BJ (cell line): ENCODE results near the gene ZNF256. TPM values are rescaled to one million over a fixed set of nuclear protein-coding genes. Genes with fewer than 3 reads are reported as not detected.
"Not testable (repeated sequence)": the region's sequence is repeated elsewhere in the genome, so short reads cannot be mapped to it uniquely, and the experiment has no call there.

Experiments used
- CTCF ChIA-PET: fragments of 350-600 bp; formaldehyde crosslinking; extraction: SDS; loops from one replicate; lab custom pipeline; 2021; ENCODE audit warnings: antibody characterized with exemption, inconsistent platforms; lab: Yijun Ruan, JAX
- POLR2A ChIA-PET: fragments of 300-600 bp; sonication (Branson Sonifier 250); formaldehyde crosslinking; extraction: SDS; loops from one replicate; lab custom pipeline; 2021; ENCODE audit warnings: antibody characterized with exemption; lab: Charles Lee
- DNase-seq: peaks from one replicate; pipeline ENCODE4 v3.0.0-alpha.2; 2011; ENCODE audit warnings: low read depth
- H3K27me3 ChIP-seq: 2 replicates; pipeline ENCODE4 v1.6.0; 2011; ENCODE audit warnings: low read length; ENCODE audit not compliant: control insufficient read depth, insufficient read depth
- H3K36me3 ChIP-seq: 2 replicates; pipeline ENCODE4 v1.5.1; 2011; ENCODE audit warnings: low read length; ENCODE audit not compliant: control insufficient read depth, insufficient read depth
- H3K4me3 ChIP-seq: 2 replicates; pipeline ENCODE4 v1.5.1; 2011; ENCODE audit warnings: low read depth, mild to moderate bottlenecking, control low read depth, low read length
- polyA plus RNA-seq: library from polyadenylated mRNA; depleted of rRNA; stranded (reverse); fragments of >200 nt; gene quantifications from 2 replicates; pipeline ENCODE4 v1.2.3, GENCODE V29; 2011
- TF ChIP-seq, protein P1 (sequence below): IDR thresholded peaks from 2 replicates; pipeline ENCODE4 v1.5.1; 2011; ENCODE audit warnings: low read depth, mild to moderate bottlenecking, control low read depth, inconsistent platforms, low read length, moderate library complexity; ENCODE audit not compliant: insufficient read depth

The ZNF256 gene
- polyA plus RNA-seq, 1 experiment, result 2.2 TPM

DNA sequence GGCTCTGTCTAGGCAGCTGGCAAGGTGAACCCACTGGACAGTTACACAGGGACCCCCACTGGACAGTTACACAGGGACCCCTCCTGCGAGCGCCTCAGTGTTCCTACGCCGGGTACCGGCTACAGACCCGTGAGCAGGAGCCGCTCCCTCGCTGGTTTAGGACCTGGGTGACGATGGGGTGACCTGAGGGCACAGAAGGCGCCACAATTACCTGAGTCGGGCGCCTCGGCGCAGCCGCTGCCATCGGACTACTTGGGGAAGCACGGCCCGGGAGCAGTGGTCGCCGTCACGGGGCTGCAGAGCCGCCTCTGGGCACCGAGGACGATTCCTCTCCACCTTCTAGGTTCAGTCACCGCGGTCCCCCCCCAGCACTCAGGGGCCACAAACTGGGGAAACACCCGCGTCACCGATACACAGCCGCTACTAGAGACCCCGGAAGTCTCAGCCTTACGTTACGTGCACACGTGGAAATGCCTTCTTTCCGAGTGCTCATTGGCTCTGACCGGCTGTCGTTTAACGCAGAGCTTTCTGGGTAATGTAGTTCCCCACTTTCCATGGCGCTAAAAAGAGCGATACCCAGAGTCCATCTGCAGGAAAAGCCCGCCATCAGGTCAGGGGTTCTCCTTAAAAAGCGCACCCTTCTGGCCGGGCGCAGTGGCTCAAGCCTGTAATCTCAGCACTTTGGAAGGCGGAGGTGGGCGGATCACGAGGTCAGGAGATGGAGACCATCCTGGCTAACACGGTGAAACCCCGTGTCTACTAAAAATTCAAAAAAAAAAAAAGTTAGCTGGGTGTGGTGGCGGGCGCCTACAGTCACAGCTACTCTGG is 31.1 kb downstream of the ZNF256 start, which contains the start of gene ZNF417:
Gene ZNF417, minus strand, starts transcription at position 425 of the 828 bp plus-strand sequence. Its CDS starts 181 bp downstream, at position 244.
- CTCF ChIA-PET, result interaction anchor here (0.6 to 1.2 kb wide), 5 partner anchors 15 to 811 kb away, joined by 3 to 4 read pairs (median 3); partner anchors contain the start of gene ZNF814
- H3K36me3 ChIP-seq, H3K27me3 ChIP-seq, POLR2A ChIA-PET: not testable (repeated sequence)
- TF ChIP-seq, protein P1, sequence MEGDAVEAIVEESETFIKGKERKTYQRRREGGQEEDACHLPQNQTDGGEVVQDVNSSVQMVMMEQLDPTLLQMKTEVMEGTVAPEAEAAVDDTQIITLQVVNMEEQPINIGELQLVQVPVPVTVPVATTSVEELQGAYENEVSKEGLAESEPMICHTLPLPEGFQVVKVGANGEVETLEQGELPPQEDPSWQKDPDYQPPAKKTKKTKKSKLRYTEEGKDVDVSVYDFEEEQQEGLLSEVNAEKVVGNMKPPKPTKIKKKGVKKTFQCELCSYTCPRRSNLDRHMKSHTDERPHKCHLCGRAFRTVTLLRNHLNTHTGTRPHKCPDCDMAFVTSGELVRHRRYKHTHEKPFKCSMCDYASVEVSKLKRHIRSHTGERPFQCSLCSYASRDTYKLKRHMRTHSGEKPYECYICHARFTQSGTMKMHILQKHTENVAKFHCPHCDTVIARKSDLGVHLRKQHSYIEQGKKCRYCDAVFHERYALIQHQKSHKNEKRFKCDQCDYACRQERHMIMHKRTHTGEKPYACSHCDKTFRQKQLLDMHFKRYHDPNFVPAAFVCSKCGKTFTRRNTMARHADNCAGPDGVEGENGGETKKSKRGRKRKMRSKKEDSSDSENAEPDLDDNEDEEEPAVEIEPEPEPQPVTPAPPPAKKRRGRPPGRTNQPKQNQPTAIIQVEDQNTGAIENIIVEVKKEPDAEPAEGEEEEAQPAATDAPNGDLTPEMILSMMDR, result peak; percentile 48
- peak within 1 kb of the TSS; percentile 82 for H3K4me3 ChIP-seq
- DNase-seq, result peak; percentile 85

DNA sequence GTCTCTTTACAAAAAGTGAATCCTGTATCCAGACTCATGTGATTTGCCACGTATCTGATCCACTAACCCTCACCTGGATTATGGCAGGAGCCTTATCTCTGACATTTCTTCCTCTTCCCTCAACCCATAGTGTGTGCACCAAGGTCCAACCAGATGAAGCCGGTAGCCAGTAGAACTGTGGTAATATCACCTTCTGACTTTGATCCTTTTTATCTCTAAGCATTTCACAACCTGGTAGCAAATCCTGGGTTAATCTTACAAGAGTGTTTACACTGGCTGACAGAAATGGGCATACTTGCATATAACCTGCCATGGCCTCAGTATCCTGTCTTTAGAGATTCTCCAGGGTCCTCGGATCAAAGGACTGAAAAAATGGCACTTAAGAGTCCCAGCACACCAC is 33.0 kb downstream of the ZNF256 start:
- no peak for DNase-seq
- POLR2A ChIA-PET, result no interaction called here
- Histone ChIP-seq H3K27me3 (no peaks in the 10 kb centered on the region), H3K4me3 (no peak overlapping the region), H3K36me3 (peaks cover 2% of the 10 kb centered on the region; the same call in 1 of the 2 replicates)
- TF ChIP-seq, protein P1, result no peak
- CTCF ChIA-PET, result no interaction called here

DNA sequence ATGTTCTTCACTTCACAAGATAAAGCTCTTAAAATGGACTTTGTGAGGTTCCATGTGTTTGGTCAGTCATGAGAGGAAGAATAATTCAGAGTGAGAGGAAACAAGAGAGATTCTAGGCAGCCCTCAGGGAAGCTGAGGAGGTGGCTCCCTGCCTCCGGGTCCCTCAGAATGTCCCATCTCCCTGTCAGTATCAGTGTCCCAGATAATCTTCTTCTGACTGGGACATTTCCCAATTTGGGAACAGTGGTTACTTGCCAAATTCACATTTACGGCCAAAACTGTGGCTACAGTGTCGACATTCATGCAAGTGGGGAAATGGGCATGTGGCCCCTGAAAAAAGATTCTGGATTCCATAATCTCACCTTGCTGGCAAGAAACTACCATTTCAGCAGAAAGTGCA is 40.1 kb downstream of the ZNF256 start:
- TF ChIP-seq, protein P1, result no peak
- CTCF ChIA-PET, result no interaction called here
- H3K36me3 ChIP-seq, result peaks cover 2% of the 10 kb centered on the region; the same call in 1 of the 2 replicates

DNA sequence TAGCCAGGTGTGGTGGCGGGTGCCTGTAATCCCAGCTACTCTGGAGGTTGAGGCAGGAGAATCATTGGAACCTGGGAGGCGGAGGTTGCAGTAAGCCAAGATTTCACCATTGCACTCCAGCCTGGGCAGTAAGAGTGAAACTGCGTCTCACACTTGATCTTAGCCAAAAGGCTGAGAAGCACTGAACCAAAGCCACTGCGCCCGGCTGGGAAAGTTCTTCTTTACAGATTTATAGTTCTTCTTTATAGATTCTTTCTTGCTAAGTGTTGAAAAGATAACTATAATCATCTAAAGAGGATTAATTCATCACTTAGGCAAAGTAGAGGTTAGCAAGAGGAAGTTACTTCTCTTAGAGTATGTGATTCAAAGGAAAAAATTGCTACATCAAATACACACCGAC is 42.2 kb downstream of the ZNF256 start:
- POLR2A ChIA-PET, result no interaction called here
- no peaks in the 10 kb centered on the region for H3K36me3 ChIP-seq
- DNase-seq, result no peak
- H3K27me3 ChIP-seq, result no peaks in the 10 kb centered on the region
- no peak overlapping the region for H3K4me3 ChIP-seq
- CTCF ChIA-PET, result no interaction called here
- TF ChIP-seq, protein P1, result no peak

More for the DNA sequence above, 40.1 kb downstream of the ZNF256 start:
- Histone ChIP-seq H3K4me3 (no peak overlapping the region), H3K27me3 (no peaks in the 10 kb centered on the region)
- DNase-seq, result no peak
- POLR2A ChIA-PET, result no interaction called here

DNA sequence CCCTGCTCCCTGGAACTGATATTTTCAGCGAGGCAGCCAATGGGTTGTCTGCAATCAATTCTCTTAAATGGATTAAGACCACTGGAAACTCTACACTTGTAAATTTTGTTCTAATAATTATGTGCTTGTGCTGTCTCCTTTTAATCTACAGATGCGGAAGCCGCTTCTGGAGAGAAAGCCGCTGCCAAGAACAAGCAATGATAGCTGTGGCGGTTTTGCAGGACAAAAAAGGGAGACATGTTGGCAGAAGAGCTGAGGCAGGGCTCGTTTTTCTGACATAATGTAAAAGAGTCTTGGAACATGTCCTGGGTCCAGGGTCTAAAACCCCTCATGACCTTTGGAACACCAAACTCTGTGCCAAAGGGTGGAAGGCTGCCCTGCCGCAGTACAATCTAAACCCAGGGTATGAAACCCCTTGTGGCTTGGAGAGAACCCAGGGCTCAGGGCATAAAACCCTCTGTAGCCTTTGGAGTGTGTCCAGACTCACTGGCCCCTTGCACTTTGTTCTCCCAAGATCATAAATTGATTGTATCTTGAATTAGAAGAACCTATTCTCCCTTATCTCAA is 43.8 kb downstream of the ZNF256 start:
- Histone ChIP-seq H3K36me3 (no peaks in the 10 kb centered on the region), H3K4me3 (no peak overlapping the region), H3K27me3 (no peaks in the 10 kb centered on the region)
- TF ChIP-seq, protein P1, result no peak
- POLR2A ChIA-PET, result no interaction called here
- CTCF ChIA-PET, result interaction anchor here (1.1 to 2.2 kb wide), 3 partner anchors 10 to 164 kb away, joined by 3 to 7 read pairs (median 3); no protein-coding TSS in a partner anchor
- DNase-seq, result no peak
